B cell (primary cell): ENCODE data around the gene ARF6. TPM values are rescaled to one million over a fixed set of nuclear protein-coding genes. Genes with fewer than 3 reads are reported as not detected.

ENCODE experiments used
- ATAC-seq: fragments of 200-7000 bp; cut with Tn5 transposase; one replicate; pipeline ENCODE4 v1.10.0; 2021; ENCODE audit warnings: low read depth, mild to moderate bottlenecking, moderate number of reproducible peaks, moderate library complexity
- CTCF ChIA-PET: fragments of 350-600 bp; sonication (Branson Sonifier 250); formaldehyde crosslinking; loops from one replicate; lab custom pipeline; 2021; ENCODE audit warnings: antibody characterized with exemption, inconsistent platforms; lab: Charles Lee
- POLR2A ChIA-PET: fragments of 350-600 bp; sonication (Branson Sonifier 250); formaldehyde crosslinking; loops from one replicate; lab custom pipeline; 2021; ENCODE audit warnings: antibody characterized with exemption; lab: Charles Lee
- DNase-seq: peaks from one replicate; pipeline ENCODE4 v3.0.0; 2013
- H2AFZ ChIP-seq: 2 replicates; pipeline ENCODE4 v1.6.1; 2012; ENCODE audit warnings: mild to moderate bottlenecking, low read depth, low read length; ENCODE audit not compliant: insufficient read depth, poor library complexity, severe bottlenecking
- H3K27ac ChIP-seq, 2 donors: 1 replicate in 1 of 2; 2 replicates in 1 of 2; pipeline ENCODE4 v1.5.1; 2012 to 2013; ENCODE audit warnings: low read length in 2 of 2, mild to moderate bottlenecking in 2 of 2, moderate library complexity in 1 of 2
- H3K27me3 ChIP-seq, 4 experiments: fragments of 200-600 bp in 1 of 4; sonication (generic) in 1 of 4; replicated peaks in 1 of 4; 1 replicate in 2 of 4; 2 replicates in 2 of 4; pipeline versions ENCODE4 v1.6.1 to v1.7.0; 2013 to 2016; ENCODE audit warnings: low read length in 3 of 4, mild to moderate bottlenecking in 2 of 4, mixed read lengths in 1 of 4, moderate library complexity in 1 of 4; ENCODE audit not compliant: insufficient read depth in 4 of 4, control insufficient read depth in 3 of 4; ENCODE audit errors: control extremely low read depth in 1 of 4
- H3K36me3 ChIP-seq, 2 experiments: replicated peaks in 1 of 2; 1 replicate in 1 of 2; 2 replicates in 1 of 2; pipeline versions ENCODE4 v1.6.1 to v1.7.1; 2013; ENCODE audit warnings: low read length in 1 of 2; ENCODE audit not compliant: insufficient read depth in 2 of 2, control insufficient read depth in 1 of 2; ENCODE audit errors: control extremely low read depth in 1 of 2, extremely low read depth in 1 of 2
- H3K4me1 ChIP-seq, 2 donors: fragments of 200-600 bp in 1 of 2; sonication (generic) in 1 of 2; 1 replicate in 1 of 2; 2 replicates in 1 of 2; pipeline versions ENCODE4 v1.5.1 to v1.6.1; 2013 to 2017; ENCODE audit warnings: low read length in 2 of 2; ENCODE audit not compliant: control insufficient read depth in 2 of 2, insufficient read depth in 2 of 2
- H3K4me2 ChIP-seq: replicated peaks from 2 replicates; pipeline ENCODE3; 2012; ENCODE audit warnings: mild to moderate bottlenecking, low read depth, low read length; ENCODE audit not compliant: poor library complexity, severe bottlenecking
- H3K4me3 ChIP-seq, 5 experiments: fragments of 200-600 bp in 1 of 5; sonication (generic) in 1 of 5; 1 replicate in 3 of 5; 2 replicates in 2 of 5; pipeline versions ENCODE4 v1.5.1 to v1.7.0; 2011 to 2016; ENCODE audit warnings: low read length in 4 of 5, mild to moderate bottlenecking in 4 of 5, low read depth in 2 of 5, control low read depth in 1 of 5, moderate library complexity in 1 of 5; ENCODE audit not compliant: insufficient read depth in 1 of 5; ENCODE audit errors: control extremely low read depth in 1 of 5, extremely low read depth in 1 of 5
- H3K79me2 ChIP-seq: fragments of 200-600 bp; sonication (generic); one replicate; pipeline ENCODE4 v1.6.0; 2016; ENCODE audit warnings: low read length; ENCODE audit not compliant: control insufficient read depth, insufficient read depth
- H3K9ac ChIP-seq: fragments of 200-600 bp; sonication (generic); 2 replicates; pipeline ENCODE4 v1.6.1; 2017; ENCODE audit warnings: mild to moderate bottlenecking, low read length, moderate library complexity
- H3K9me3 ChIP-seq, 3 donors: one replicate each; pipeline versions ENCODE4 v1.6.1 to v1.7.1; 2013; ENCODE audit warnings: low read length in 2 of 3; ENCODE audit not compliant: control insufficient read depth in 2 of 3, insufficient read depth in 1 of 3; ENCODE audit errors: control extremely low read depth in 1 of 3
- H4K20me1 ChIP-seq: 2 replicates; pipeline ENCODE4 v1.6.0; 2012; ENCODE audit warnings: mild to moderate bottlenecking, low read length; ENCODE audit not compliant: insufficient read depth, control insufficient read depth, poor library complexity, severe bottlenecking
- H3K27ac Mint-ChIP-seq: one replicate; pipeline ENCODE4 v1.8.0; 2021; ENCODE audit warnings: mixed read lengths
- H3K27me3 Mint-ChIP-seq: one replicate; pipeline ENCODE4 v1.8.0; 2021; ENCODE audit warnings: mixed read lengths
- H3K4me1 Mint-ChIP-seq: one replicate; pipeline ENCODE4 v1.8.0; 2021; ENCODE audit warnings: mixed read lengths
- H3K4me3 Mint-ChIP-seq: one replicate; pipeline ENCODE4 v1.8.0; 2021; ENCODE audit warnings: mixed read lengths
- H3K9me3 Mint-ChIP-seq: one replicate; pipeline ENCODE4 v1.8.0; 2022; ENCODE audit warnings: mixed read lengths; ENCODE audit not compliant: insufficient read depth
- CTCF ChIP-seq: fragments of 200-600 bp; IDR thresholded peaks from one replicate; pipeline ENCODE4 v1.8.0; 2022; ENCODE audit warnings: antibody characterized with exemption, mild to moderate bottlenecking
- EZH2 ChIP-seq: IDR thresholded peaks from 2 replicates; pipeline ENCODE4 v1.6.1; 2012; ENCODE audit warnings: borderline replicate concordance, low read depth, mild to moderate bottlenecking, moderate library complexity, low read length; ENCODE audit not compliant: insufficient read depth, poor library complexity, severe bottlenecking
- WGBS: methylation state at CpG from one replicate; pipeline ENCODE4 v1.1.5; 2013; ENCODE audit warnings: missing lambda C conversion rate; ENCODE audit not compliant: insufficient coverage; 5-methylcytosine and 5-hydroxymethylcytosine counted together
- intact Hi-C: fragments of 100-400 bp; cut with micrococcal nuclease; formaldehyde crosslinking; loops from one replicate; pipeline ENCODE4 v1.10.0; 2022
- polyA plus RNA-seq: library from polyadenylated mRNA; depleted of rRNA; stranded (reverse); fragments of >200 nt; gene quantifications from 2 replicates; pipeline ENCODE4 v1.2.3, GENCODE V29; 2012
- total RNA-seq, 2 donors: library from RNA; stranded (reverse); fragments of 120-200 nt in 1 of 2; gene quantifications; 1 replicate in 1 of 2; 2 replicates in 1 of 2; pipeline versions ENCODE4 v1.2.3 to v1.2.4, GENCODE V29; 2013 to 2022

ARF6 gene
- total and polyA plus RNA-seq, 2 donors (not counting 1 experiment from before 2014, with no cell fraction given): 96.6 to 135 TPM

- Histone ChIP-seq H3K9ac (peak overlapping the region; percentile 47), H3K27me3 (no peaks in the 10 kb centered on the region), H3K4me2 (peak overlapping the region; percentile 82), H4K20me1 (no peaks in the 10 kb centered on the region), H3K27ac (peak overlapping the region; percentile 13 to 26), H3K4me1 (peaks cover 29 to 35% of the 10 kb centered on the region in 2 donors), H3K36me3 (peaks cover 5 to 12% of the 10 kb centered on the region in 2 experiments), H3K79me2 (peaks cover 43% of the 10 kb centered on the region), H3K9me3 (peaks cover 2 to 5% (median 4%) of the 10 kb centered on the region in 3 donors), H3K4me3 (peak overlapping the region in 4 of 5 experiments; percentile 78 to 99 (median 96)), H2AFZ (peak overlapping the region; percentile 85)
- Mint-ChIP-seq H3K4me3 (peak overlapping the region; percentile 98), H3K9me3 (peaks cover 2% of the 10 kb centered on the region), H3K27ac (peak overlapping the region; percentile 98), H3K4me1 (peaks cover 48% of the 10 kb centered on the region), H3K27me3 (no peaks in the 10 kb centered on the region)
- POLR2A ChIA-PET: interaction anchor here (0.6 to 1.4 kb wide), 5 partner anchors 9 to 263 kb away, joined by 4 to 7 read pairs (median 6); partner anchors contain the start of gene VCPKMT
- TF ChIP-seq CTCF (peak; percentile 39), EZH2 (no peak)
- DNase-seq (peak; percentile 78), ATAC-seq (peak; percentile 44)
- CTCF ChIA-PET: interaction anchor here (0.8 to 4.8 kb wide), 24 partner anchors 9 to 680 kb away, joined by 3 to 106 read pairs (median 6); partner anchors contain the start of genes ARF6 and VCPKMT
- WGBS: 26% methylated on average over 20 of the region's 27 CpGs
- intact Hi-C loops: loop anchor here (1.0 to 5.0 kb wide), 8 partner anchors 9 to 679 kb away; partner anchors contain the start of genes ARF6, DNAAF2, KLHDC2 and MAP4K5
Measured at GRCh38 chr14:49853572-49854375, 39.1 kb upstream of the ARF6 start.
